HepG2 (cell line): ENCODE data around the gene TRPC4AP. TPM values are rescaled to one million over a fixed set of nuclear protein-coding genes. Genes with fewer than 3 reads are reported as not detected.
A peak's percentile ranks its signal among the peaks of the same experiment; 100 is the strongest.

Source experiments
- AHDC1 ChIP-seq: sonication (generic); formaldehyde crosslinking; IDR thresholded peaks from 2 replicates; pipeline ENCODE4 v1.5.1; 2020; ENCODE audit warnings: mild to moderate bottlenecking, missing genetic modification reagents, borderline replicate concordance
- AKNA ChIP-seq: sonication (generic); formaldehyde crosslinking; IDR thresholded peaks from 2 replicates; pipeline ENCODE4 v1.4.0; 2020; ENCODE audit warnings: missing genetic modification reagents, borderline replicate concordance
- ATF4 ChIP-seq, 2 experiments: fragments of 450-650 bp in 1 of 2; sonication (generic) in 1 of 2; formaldehyde crosslinking; IDR thresholded peaks; 2 replicates each; pipeline versions ENCODE4 v1.5.0 to v1.8.0; 2020 to 2022; ENCODE audit warnings: mild to moderate bottlenecking in 1 of 2, missing genetic modification reagents in 1 of 2
- LCORL ChIP-seq, 2 experiments: fragments of 450-650 bp in 1 of 2; sonication (generic) in 1 of 2; formaldehyde crosslinking in 1 of 2; IDR thresholded peaks; 2 replicates each; pipeline versions ENCODE4 v1.5.0 to v1.6.1; 2017 to 2020; ENCODE audit warnings: antibody characterized with exemption in 1 of 2, missing genetic modification reagents in 1 of 2
- PCBP1 ChIP-seq: fragments of 200-400 bp; formaldehyde crosslinking; IDR thresholded peaks from 2 replicates; pipeline ENCODE4 v1.6.1; 2017; ENCODE audit warnings: mild to moderate bottlenecking, low read depth, low read length, borderline replicate concordance
- ZNF605 ChIP-seq: sonication (generic); formaldehyde crosslinking; IDR thresholded peaks from 2 replicates; pipeline ENCODE4 v1.8.0; 2022; ENCODE audit warnings: mild to moderate bottlenecking, missing genetic modification reagents
- ZNF646 ChIP-seq: sonication (generic); formaldehyde crosslinking; IDR thresholded peaks from 2 replicates; pipeline ENCODE4 v1.9.0; 2021; ENCODE audit warnings: mild to moderate bottlenecking, missing genetic modification reagents
- ZNF709 ChIP-seq: sonication (generic); formaldehyde crosslinking; IDR thresholded peaks from 2 replicates; pipeline ENCODE4 v1.5.0; 2020; ENCODE audit warnings: mild to moderate bottlenecking, missing genetic modification reagents
- polyA plus RNA-seq, 8 experiments: library from polyadenylated mRNA; depleted of rRNA in 3 of 8; stranded (reverse) in 7 of 8; unstranded in 1 of 8; fragments of >200 nt; fragmentation: Illumina TruSeq in 4 of 8; extraction: Trizol in 4 of 8; gene quantifications; 2 replicates each; pipeline versions ENCODE4 v1.2.1 to v1.2.3, GENCODE V29; 2011 to 2016; ENCODE audit warnings: low read depth in 4 of 8, missing spikeins in 1 of 8, mixed read lengths in 1 of 8; ENCODE audit not compliant: insufficient read depth in 1 of 8
- total RNA-seq, 5 experiments: library from RNA; depleted of rRNA; stranded (reverse); fragments of >200 nt; fragmentation: Illumina TruSeq; extraction: Trizol; gene quantifications; 2 replicates each; pipeline ENCODE4 v1.2.3, GENCODE V29; 2016; ENCODE audit warnings: low read depth in 1 of 5

Gene TRPC4AP
- total and polyA plus RNA-seq, 2 of the 13 experiments (the other 11 are each of a cell fraction or from before 2014, with no cell fraction given) = 136 to 137 TPM

- TF ChIP-seq ATF4 (CRISPR knock-in tag; IDR thresholded peaks at IDR 0.05) (no peak), ZNF709 (CRISPR knock-in tag) (0 out of 2 replicates have a peak, but pooled peaks have one; percentile 27), LCORL (IDR thresholded peaks at IDR 0.05) (0 out of 2 replicates have a peak, but pooled peaks have one; percentile 4), LCORL (CRISPR knock-in tag; IDR thresholded peaks at IDR 0.05) (no peak), AKNA (CRISPR knock-in tag) (peak; percentile 37; the same call in 1 of the 2 replicates), ZNF646 (CRISPR knock-in tag) (0 out of 2 replicates have a peak, but pooled peaks have one; percentile 64), PCBP1 (no peak), ZNF605 (CRISPR knock-in tag) (peak; percentile 65), AHDC1 (CRISPR knock-in tag) (peak; percentile 8; the same call in 1 of the 2 replicates)
These were observed 637 bp downstream of the TRPC4AP start (continued) for GRCh38 chr20:35091816-35092523.
